Measurements from ENCODE around the gene TWIST2.

DNA sequence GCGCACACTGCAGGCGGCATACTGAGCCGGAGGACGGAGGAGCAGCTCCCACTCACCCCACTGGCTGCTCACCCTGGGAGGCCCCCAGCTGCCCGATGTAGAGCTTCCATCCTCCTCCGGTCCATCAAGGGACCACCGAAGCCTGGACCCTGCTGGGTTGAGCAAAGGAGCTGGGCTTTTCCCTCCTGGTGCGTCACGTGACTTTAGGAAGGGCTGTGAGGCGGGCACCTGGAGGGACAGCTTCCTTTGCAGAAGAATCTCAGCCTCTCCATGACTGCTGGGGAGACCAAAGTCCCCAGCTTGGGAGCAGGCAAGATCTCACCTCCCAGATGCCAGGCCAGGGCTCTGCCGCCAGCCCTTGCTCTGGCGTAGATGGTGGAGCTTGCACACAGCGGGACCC, 102.7 kb downstream of the TWIST2 start:
- no peak for TF ChIP-seq POLR2AphosphoS5 (IDR thresholded peaks at IDR 0.05; ENCODE audit: low read depth, low read length)
- TF ChIP-seq TAF1 (IDR thresholded peaks at IDR 0.05; ENCODE audit: borderline replicate concordance, low read depth, low read length): no peak

Measured in GM12892 (cell line).